ENCODE results near the gene C5orf15.

GRCh38 chr5:133952729-133953567 is 15.5 kb downstream of the C5orf15 start:
- no peak for TF ChIP-seq CTCF (optimal IDR thresholded peaks at IDR 0.05 in 1 of 3, IDR thresholded peaks at IDR 0.05 in 1 of 3, conservative IDR thresholded peaks at IDR 0.05 in 1 of 3; ENCODE audit: extremely low read depth in 1 of 3, insufficient read depth in 2 of 3, low read length in 3 of 3)
- TF ChIP-seq EZH2 (IDR thresholded peaks at IDR 0.05; ENCODE audit: low read length), result no peak
